ENCODE measurements around the gene ZPR1.

The ZPR1 gene

DNA sequence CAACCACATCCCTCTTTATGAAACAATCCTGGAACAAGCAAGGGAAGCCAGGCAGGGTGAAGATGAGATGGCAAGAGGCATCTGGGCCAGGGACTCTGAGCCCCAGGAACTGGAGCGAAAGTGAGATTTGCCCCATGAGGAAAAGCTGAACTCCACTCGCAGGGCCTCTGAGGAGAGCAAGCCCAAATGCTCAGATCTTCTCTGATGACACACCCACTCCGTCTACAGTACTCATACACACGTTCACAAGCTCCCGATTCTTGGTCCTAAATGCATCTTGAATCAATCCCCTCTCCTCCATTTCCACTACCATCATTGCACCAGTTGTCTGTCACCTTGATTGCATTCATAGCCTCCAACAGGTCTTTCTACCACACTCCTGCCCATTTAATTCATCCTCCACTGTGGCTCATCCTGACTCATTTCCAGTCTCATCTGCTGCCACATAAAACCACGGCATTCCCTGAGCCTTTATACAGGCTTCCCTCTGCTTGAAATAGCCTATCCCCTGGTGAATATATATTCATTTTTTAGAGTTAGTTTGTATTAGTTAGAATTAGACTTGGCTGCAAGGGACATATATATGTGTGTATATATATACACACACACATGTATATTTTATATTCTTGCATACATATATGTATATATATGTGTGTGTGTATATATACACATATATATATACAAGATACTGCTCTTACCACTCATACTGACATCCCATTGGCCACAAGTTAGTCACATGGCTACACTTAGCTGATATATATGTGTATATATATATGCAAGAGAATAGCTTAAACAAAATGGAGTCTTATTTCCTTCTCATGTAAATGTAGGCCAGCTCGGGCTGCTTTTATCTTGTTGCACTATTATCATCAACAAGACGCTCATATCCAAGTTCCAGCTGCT is 5.3 kb upstream of the ZPR1 start:
- DNase-seq (ENCODE audit: low read depth in 1 of 2, low spot score in 1 of 2), result no peak

DNA sequence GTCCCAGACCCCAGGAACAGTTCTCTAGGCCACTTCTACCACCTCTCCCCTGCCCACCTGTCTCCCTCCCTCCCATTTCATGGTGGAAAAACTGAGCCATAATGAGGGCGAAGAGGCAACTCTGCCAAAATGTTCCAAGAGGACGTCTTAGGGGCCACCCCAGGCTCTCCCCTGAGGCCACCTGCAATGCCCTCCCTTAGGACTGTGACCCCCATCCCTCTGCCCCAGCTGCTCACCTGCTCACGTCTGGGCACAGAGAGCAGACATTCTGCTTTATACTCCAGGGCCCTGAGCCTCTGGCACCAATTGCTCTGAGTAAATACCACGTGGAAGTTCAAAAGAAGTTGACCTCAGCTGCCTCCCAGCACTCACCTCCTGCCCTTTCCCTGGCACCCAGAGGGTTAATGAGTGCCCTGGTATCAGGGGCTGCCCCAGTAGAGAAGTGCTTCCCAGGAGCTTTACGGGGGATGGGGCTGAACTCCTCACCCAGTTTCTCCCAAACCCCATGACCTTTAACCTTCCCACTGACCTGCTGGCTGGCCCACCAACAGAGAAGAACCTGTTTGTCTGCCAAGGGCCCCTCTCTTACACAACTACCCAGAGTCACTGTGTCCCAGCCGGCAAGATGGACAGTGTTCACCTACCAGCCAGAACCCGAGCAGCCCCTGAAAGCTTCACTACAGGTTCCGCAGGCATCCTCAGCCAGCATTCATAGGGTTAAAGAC is 4.5 kb upstream of the ZPR1 start:
- no peak for DNase-seq (ENCODE audit: low read depth in 1 of 2, low spot score in 1 of 2)

DNA sequence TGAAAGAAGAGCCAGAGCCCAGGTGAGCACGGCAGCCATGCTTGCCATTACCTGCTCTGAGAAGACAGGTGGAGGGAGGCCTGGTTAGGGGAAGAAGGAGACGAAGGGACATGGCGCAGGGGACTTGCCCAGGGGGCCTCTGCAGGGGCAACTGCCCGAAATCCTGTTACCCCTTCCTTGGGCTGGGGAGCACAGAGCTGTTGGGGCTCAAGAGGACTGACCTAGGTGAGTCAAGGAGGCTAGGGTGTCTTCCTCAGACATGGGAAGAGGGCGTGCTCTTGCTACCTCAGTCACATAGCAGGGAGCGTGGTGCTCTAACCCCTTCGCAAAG is 4.0 kb upstream of the ZPR1 start, which contains the start of gene APOA5:
APOA5 (minus strand) TSS at position 67 of the 331 bp plus-strand sequence; CDS start at position 48, 19 bp downstream.
- no peak for DNase-seq (ENCODE audit: low read depth in 1 of 2, low spot score in 1 of 2)

DNA sequence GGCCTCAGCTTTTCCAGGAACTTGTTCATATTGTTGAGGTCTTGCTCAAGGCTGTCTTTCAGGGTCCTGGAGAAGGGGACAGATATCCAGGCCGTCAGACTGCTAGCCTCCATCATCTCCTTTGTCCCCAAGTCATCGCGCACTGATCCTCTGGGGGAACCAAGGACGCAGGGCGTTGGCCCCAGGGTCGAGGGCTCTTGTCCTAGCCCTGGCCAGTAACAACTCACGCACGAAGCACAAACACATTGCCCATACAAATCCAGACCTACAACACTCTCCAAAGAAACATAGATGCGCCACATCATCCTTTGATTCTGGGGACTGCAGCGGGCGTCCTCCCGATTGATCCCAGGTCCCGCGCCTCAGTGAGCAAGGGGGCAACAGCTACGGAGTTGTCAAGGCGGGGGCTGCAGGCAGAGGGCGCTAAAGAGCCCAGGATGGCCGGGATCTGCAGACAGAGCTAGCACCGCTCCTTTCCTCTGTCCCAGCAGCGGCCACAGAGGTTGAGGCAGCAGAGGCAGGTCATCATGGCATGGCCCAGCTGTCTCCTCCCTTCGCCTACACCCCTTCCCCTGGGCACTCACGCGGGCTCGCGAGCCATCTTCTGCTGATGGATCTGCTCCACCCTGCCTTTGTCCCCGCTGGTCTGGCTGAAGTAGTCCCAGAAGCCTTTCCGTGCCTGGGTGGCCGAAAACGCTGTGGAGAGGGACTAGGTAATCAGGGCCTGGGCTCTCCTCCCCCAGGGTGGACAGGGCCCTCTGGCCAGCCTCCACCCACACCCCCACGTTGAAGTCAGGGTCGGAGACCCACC is 3.4 kb upstream of the ZPR1 start:
- DNase-seq (ENCODE audit: low read depth in 1 of 2, low spot score in 1 of 2), result peak; percentile 50 to 65

DNA sequence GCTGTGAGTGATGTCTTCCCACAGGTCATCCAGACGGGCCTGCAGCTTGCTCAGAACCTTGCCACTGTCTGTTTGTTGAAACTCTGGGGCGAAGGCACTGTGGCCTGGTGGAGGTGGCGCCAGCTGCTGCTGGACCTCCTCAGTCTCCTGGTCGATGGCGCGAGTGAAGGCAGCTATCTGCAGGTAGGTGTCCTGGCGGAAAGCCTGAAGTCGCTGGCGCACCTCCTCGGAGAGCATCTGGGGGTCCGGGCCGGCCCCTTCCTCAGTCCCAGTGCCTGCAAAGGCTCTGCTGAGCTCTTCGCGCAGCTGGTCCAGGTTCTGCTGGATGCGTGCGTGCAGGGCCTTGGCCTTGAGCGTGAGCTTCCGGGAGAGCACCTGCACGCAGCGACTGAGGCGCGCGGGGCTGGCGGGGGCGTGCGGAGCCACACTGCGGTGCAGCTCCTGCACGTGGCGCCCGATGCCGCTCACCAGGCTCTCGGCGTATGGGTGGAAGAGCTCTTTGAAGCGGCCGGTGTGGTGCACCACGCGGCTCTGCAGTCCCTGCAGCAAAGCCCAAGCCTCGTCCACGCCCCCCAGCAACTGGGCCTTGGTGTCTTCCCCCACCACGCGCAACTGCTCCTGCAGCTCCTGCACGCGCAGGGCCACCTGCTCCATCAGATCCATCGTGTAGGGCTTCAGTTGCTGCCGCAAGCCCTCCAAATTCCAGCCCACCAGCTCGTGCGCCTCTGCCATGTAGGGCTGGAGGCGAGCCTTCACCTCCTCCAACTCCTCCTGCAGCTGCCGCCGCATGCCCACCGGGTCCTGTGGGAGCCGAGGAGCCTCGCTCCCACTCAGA is 2.6 kb upstream of the ZPR1 start:
- DNase-seq (ENCODE audit: low read depth in 1 of 2, low spot score in 1 of 2), result no peak

DNA sequence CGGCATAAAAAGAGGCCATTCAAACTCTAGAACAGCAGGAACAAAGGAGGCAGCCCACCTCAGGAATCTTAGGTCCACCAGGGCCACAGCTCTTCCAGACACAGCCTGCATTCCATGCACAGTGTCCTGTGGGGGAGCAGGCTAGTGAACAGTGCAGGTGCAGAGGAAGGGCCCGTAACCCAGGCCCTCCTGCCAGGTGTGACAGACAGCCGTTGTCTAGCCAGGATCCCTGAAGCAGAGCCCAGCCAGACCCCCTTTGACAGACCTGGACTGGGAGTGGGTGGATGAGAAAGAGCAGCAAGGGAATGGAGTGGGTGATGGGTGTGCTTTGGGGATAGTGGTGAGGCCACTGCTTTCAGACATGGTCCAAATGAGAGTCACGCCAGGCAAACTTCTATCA is 1.2 kb upstream of the ZPR1 start:
- DNase-seq (ENCODE audit: low read depth in 1 of 2, low spot score in 1 of 2), result no peak

DNA sequence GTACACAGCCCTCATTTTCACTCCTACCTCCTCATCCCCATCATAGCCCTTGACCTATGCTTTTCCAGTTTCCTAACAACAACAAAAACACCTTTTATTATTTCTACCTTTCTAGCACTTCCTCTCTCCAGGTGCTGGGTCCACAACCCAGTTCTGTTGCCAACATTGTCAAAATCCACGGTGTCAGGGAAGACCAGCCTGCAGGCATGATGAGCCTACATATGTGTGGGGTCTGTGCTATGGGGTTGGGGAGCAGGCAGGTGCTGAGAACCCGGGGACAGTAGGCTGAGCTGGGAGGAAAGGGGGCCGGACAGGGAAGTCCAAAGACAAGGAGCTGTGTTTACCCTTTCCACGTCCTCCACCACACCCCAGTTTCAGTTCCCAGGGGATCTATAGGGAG is 711 bp upstream of the ZPR1 start:
- DNase-seq (ENCODE audit: low read depth in 1 of 2, low spot score in 1 of 2), result no peak

DNA sequence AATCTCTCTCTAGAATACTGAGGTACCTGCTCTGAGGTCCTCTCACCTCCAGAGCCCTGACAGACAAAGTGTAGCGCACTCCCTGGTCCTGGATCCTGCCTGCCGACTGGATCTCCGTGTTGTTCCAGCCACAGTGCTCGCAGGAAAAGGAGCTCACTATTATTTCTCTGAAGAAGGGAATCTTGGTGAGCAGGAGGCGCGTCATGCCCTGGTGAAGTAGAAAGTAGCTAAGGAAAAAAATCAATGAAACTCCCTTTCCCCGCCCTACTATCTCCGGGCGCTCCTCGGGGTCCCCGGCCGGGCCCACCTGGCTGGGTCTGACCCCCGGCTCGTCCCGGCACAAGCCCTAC is 412 bp downstream of the ZPR1 start:
- no peak for DNase-seq (ENCODE audit: low read depth in 1 of 2, low spot score in 1 of 2)

DNA sequence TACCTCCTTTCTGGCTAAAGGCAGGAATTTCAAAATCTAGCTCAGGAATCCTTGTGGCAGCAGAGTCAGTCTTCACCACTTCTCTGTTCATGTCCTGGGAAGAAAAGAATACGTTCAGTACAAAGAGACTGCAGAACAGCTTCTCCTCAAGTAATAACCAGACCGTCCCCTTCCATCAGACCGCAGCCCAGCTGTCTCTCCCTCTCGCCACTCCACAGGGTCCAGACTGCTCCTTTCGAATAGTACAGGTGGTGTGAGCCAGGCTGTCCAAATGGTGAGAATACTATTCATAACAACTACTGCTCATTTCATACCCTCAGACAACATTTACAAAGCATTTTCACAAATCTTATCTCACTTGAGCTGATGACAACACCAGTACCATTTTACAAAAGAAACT is 857 bp downstream of the ZPR1 start:
- no peak for DNase-seq (ENCODE audit: low read depth in 1 of 2, low spot score in 1 of 2)

DNA sequence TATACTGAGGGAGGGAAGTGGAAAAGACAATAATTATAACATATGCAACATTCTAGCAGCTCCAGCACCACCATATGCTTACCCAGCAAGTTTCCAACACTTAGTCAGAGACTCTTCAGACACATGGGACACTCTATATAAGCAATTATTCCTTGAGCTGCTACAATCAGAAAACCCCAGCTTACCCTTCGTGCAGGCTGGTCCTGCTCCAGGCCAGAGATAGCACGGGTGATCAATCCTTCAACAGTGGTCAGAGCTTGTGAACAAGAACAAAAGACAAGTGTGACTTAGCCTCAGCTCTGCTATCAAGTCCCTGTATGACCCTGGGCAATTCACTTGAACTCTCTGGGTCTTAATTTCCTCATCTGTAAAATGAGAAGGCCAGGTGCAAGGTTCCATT is 1.5 kb downstream of the ZPR1 start:
- no peak for DNase-seq (ENCODE audit: low read depth in 1 of 2, low spot score in 1 of 2)

DNA sequence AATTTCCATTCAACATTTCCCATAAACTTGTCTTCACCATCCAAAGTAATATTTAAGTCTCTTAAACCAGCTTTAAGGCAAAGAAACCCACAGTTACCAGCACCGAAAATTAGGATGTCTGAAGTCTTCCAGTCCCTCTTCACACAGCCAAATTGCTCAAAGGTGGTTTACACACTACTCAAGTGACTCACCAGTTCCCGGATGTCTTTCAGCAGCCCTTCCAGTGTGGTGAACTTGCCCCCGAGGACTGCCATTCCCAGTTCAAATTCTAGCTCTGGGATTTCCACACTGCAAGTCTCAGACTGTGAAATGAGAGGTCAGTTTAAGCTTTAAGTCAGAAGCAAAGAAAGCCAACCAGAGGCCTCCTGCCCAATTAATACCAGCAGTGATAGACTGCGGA is 5.1 kb downstream of the ZPR1 start:
- DNase-seq (ENCODE audit: low read depth in 1 of 2, low spot score in 1 of 2), result no peak

DNA sequence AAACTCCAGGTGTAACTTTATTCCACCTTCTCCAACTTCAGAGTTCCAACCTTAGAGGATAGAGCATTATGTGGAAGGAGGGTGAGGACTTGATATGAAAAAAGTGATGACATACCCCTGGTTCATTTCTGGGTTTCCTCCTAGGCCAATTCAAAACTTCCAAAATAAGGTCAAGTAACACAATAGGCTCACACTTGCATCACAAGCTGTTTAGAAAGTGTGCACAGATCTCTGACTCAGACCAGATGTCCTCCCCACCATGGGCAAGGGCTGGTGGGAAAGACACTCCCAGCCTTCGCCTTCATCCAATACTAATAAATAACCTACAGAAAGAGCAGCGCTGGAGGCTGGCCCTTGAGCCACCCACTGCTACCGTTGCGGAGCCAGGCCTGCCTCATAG is 9.3 kb downstream of the ZPR1 start:
- DNase-seq (ENCODE audit: low read depth in 1 of 2, low spot score in 1 of 2), result no peak

DNA sequence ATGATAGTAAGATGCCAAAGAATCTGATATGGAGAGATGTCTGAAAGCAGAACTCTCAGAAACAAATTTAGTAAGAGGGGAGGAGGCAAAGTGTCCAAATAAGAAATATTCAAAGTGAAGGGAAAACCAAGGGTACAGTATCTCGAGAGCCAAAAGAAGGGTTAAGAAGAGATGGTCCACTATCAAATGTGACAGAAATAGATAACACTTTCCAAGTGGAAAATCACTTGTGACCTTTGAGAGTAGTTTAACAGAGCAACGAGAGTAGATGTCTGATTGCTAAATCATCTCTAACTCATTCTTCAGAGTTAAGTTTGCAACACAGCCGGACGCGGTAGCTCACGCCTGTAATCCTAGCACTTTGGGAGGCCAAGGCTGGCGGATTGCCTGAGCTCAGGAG is 10.8 kb downstream of the ZPR1 start:
- DNase-seq (ENCODE audit: low read depth in 1 of 2, low spot score in 1 of 2), result no peak

DNA sequence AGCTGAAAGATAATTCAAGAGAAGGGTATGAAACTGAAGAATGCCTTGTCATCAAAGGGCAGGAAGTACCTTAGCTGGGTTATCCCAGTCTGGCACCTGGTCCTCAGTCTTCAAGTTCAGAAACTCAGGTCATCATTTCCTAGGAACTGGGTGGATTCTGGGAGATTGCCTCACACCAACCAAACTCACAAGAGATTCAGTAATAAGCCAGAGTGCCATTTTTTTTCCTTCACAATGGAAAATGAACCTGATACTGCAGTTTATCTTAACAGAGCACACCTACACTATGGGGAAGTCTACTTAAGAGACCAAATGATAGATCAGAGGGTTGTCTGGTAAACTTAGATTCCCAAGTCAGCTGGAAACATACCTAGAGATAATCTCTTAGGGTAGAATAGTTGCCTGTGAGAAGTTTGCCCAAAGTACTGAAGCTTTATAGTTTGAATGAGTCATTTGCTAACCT is 11.3 kb downstream of the ZPR1 start:
- no peak for DNase-seq (ENCODE audit: low read depth in 1 of 2, low spot score in 1 of 2)

DNA sequence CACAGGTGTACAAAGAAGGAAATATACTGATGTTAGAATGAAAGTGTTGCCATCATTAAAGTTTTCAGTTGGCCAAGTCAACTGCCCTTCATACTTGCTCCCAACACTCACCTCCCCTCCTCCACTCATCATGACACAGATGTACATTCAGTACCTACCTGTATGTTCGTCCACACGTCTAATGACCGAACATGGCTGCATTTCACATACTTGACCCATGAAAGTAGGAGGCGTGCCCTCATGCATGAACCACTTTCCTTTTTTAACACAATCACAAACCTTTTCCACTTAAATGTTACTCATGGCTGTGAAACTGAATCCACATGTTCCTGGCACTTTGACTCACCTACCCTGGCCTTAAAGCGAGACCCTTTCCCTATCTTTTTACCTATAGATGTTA is 11.8 kb downstream of the ZPR1 start:
- no peak for DNase-seq (ENCODE audit: low read depth in 1 of 2, low spot score in 1 of 2)

DNA sequence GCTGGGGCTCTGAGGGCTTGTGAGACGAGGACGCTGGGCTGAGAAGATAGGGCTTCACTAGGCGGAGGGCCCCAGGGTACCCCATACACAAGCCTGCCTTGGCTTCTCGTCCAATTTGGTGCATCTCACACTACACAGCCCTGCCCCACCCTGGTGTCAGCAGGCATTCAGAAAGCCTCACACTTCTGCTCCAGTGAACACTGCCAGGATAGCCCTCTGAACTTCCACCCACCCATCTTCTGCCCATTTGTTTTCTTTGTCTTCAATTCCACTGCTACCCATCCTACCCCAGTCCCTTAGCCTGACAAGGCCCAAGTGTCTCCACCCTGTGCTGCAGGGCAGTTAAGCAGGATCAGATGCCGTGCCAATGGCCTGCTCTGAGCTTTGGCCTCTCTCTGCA is 13.2 kb downstream of the ZPR1 start:
- DNase-seq (ENCODE audit: low read depth in 1 of 2, low spot score in 1 of 2), result no peak

DNA sequence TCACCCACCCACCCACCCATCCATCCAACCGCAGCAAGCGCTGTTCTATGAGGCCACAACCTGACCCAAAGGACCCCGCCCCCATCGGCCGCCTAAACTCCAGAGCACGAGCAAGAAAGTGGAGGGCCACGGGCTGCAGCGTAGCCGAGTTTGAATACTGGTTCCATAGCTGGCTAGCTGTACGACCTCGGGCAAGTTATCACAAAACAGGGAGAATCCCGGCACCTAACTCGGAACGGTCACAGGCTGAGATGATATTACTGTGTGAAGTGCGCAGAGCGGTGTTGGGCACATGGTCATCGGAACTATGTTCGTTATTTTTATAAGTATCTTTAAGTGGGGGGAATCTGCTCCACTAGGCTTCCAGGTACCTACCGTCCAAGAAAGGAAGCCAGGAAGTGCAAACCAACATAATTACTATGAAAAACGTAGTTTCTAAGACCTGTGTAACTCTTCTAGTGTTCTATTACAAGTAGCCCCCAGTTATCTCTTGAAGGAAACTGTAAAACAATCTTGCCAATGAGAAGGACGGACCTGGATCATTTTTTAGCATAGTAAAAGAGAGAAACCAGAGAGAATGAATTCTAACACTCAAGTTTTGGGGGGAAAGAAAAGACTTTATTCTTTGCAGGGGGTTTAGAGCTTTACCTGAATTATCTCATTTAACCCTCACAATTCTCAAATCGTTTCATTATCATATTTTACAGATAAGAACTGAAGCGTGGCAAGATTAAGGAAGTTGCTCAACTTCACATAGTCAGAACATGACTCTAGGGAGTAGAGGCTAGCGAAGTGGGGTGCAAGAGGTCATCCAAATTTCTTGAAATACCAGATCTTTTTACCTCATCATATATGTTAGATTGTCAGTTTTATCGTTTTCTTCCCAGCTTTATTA is 14.4 kb downstream of the ZPR1 start:
- no peak for DNase-seq (ENCODE audit: low read depth in 1 of 2, low spot score in 1 of 2)

DNA sequence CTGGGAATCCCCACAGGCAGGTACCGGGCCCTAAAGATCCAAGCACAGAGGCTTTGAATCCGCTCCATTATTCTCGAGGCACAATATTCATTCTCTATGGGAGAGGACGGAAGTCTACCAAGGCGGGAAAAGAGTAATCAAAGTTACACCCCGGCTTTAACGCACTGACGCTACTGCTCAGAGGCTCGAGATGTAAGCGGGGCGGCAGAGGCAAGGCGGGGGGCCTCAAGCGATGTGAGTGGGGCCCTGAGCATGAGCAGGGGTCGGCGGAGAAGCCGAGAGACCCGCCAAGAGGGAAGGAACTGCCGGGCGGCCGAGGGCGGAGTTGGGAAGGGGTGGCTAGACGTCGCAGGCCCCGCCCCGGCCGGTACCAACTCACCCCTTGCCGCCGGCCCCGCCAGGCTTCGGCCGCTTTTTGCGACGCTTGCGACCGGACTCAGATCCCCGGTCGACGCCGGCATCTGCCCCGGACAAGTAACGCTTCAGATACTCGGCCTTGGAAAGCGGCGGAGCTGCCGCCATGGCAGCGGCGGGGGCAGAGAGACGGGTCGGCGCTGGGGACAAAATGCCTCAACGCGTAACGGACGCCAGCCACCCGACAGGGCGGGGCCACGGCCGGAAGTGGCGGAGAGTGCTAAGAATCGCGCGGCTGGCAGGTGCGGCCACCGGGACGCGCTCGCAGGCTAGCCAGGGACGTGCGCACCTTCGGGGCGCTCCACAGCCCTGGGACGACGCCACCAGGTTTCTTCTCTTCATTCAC is 15.2 kb downstream of the ZPR1 start, which contains the start of gene BUD13:
BUD13 (minus strand) TSS at position 545 of the 760 bp plus-strand sequence; CDS start at position 522, 23 bp downstream.
- peak; percentile 91 to 95 for DNase-seq (ENCODE audit: low read depth in 1 of 2, low spot score in 1 of 2)

DNA sequence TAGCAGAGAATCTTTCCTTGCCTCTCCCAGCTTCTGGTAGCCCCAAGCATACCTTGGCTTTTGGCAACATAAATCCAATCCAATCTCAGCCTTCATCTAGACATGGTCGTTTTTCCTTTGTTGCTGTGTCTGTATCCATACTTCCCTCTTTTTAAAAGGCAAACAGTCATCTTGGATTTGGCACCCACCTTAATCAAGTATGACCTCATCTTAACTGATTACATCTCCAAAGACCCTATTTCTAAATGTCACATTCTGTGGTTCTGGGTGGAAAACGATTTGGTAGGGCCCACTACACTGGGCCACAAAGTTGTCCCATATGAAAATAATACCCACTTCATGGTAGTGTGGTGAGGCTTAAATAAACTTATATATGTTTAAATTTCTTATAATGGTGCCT is 15.9 kb downstream of the ZPR1 start:
- no peak for DNase-seq (ENCODE audit: low read depth in 1 of 2, low spot score in 1 of 2)
